GM19467 (cell line): ENCODE data around the gene UNG.

ENCODE experiments used
- ATAC-seq: cut with Tn5 transposase; IDR thresholded peaks from one replicate; pipeline ENCODE4 v1.9.1; 2021; ENCODE audit warnings: mild to moderate bottlenecking, moderate library complexity; ENCODE audit not compliant: unreplicated experiment

Gene UNG

GRCh38 chr12:109153821-109154441 is 56.5 kb downstream of the UNG start:
- no peak for ATAC-seq

DNA sequence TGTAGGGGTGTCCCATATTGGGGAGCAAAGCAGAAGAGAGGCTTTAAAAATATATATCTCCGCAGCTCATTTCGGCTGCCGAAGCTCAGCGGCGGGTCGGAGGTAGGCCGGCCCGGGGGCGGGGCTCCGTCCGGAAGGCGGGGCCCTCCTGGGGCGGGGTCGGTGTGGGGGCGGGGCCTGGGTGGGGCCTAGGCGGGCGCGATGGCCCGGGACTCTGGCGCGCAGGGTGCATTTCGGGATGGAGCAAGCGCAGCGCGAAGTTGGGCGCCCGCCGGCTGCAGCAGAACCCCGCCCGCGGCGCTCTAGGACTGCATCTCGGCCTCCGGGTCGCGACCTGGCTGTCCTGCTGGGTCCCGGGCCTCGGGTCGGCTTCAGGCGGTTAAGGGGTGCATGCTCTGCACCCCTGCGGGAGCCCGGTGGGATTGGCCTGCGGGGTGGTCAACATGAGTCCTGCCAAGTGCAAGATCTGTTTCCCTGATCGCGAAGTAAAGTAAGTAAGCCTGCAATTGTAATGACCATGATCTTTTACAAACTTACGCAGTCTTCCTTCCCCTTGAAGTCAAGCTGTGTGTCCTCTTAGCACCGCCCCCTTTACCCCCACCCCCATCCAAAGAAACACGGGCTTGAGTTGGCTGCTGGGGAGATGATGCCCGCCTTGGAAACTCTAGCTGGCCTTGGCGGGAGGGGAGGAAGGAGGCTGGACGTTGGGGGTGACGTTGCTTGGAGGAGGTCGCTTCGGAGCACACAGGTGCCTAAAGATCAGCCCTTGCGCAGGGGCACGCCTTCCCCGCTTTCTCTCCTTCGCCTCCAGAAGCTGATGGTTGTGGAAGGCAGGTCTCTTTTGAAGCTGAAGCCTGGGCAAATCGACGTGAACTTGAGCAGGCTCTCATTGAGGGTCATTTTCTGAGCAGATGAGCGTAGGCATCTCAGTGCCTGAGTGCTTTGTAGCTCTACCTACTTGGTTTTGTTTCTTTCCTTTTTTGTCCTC is 57.3 kb downstream of the UNG start:
- no peak for ATAC-seq

- no peak for ATAC-seq
These were observed 58.6 kb downstream of the UNG start for GRCh38 chr12:109156036-109156435.

DNA sequence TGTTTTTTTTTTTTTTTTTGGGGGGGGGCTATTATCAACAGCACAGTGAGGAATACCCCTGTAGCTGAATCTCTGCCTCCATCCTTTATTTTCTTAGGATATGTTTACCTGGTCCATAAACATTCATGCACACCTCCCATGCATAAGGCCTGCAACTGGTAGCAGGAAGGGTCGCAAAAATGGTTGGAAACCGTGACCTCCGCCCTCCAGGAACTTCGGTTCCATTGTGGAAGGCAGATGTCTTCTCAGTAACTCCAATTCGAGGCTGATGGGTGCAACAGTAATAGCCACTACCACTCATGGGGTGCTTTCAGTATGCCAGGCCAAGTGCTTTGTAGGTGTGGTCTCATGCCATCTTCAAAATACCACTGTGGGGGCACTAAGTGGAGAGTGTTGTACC is 59.2 kb downstream of the UNG start:
- ATAC-seq, result no peak

DNA sequence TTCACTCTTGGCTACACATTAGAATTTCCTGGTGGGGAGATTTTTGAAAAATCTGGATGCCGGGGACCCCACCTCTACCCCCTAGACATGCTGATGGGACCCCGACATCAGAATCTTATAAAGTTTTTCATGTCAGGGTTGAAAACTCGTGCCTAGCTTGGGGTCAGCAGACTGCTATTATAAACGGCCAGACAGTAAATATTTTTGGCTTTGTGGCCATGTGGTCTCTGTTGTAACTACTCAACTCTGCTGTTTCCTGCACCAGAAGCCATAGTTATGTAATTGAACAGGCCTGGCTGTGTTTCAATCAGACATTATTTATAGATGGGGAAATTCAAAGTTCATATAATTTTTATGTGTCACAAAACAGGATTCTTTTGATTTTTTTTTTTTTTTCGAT is 60.6 kb downstream of the UNG start:
- ATAC-seq, result no peak

DNA sequence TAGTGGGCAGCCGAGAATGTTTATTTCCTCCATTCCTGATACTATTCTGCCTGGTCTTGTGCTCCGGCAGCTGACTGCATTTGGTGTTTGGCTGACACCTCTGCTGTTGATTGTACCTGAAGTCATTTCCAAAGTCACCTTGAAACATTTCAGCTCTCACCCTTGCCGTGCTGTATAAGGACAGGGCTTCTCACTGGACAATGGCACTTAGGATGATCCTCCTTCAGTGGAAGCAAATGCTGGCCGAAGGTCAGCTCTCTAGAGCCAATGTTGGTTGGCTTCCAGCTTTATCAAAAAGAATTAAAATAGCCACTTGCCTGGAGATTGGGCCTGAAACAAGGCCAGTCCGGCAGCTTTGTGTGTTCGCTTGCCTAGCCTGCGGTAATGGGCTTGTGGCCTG is 63.0 kb downstream of the UNG start:
- no peak for ATAC-seq
